K562 (cell line): ENCODE data around the gene DCUN1D2. TPM values are rescaled to one million over a fixed set of nuclear protein-coding genes. Genes with fewer than 3 reads are reported as not detected.

Experiments
- ATAC-seq: fragments of 200-7000 bp; cut with Tn5 transposase; 3 replicates; pipeline ENCODE4 v1.9.1; 2020; ENCODE audit warnings: moderate library complexity
- BruUV-seq: library from RNA; stranded (reverse); fragments of 400-500 nt; replicated peaks from 2 replicates; lab custom pipeline; 2021; lab: Mats Ljungman, UMichigan
- CTCF ChIA-PET: fragments of 300-600 bp; formaldehyde crosslinking; extraction: SDS; loops from one replicate; lab custom pipeline; 2021; ENCODE audit warnings: low intra/inter-chr PET ratio; lab: Yijun Ruan, JAX
- POLR2A ChIA-PET: fragments of 300-600, 350-650 bp; sonication (Branson Sonifier 250); formaldehyde crosslinking; extraction: SDS; loops from one replicate; lab custom pipeline; 2021; ENCODE audit warnings: antibody characterized with exemption, inconsistent platforms; lab: Yijun Ruan, JAX
- DNase-seq, 4 experiments: peaks; one replicate each; pipeline versions ENCODE4 v3.0.0 to v3.0.0-alpha.2; 2011 to 2018; ENCODE audit warnings: low spot score in 3 of 4, mixed read lengths in 3 of 4; ENCODE audit errors: extremely low read depth in 1 of 4
- FAIRE-seq: peaks from 2 replicates; lab custom pipeline; 2011; peaks lifted over from hg19 to GRCh38; lab: Jason Lieb, UNC
- H2AFZ ChIP-seq: 2 replicates; pipeline ENCODE4 v1.6.0; 2011; ENCODE audit warnings: low read depth, low read length, control low read depth, inconsistent platforms
- H3K27ac ChIP-seq: fragments of 200-600 bp; 3 replicates; pipeline ENCODE4 v1.8.0; 2011; ENCODE audit warnings: low read depth, mild to moderate bottlenecking, control low read depth, inconsistent platforms, low read length, moderate library complexity, mixed read lengths; ENCODE audit errors: extremely low read depth
- H3K27me3 ChIP-seq, 2 experiments: fragments of 300-600 bp in 1 of 2; 2 replicates in 1 of 2; 3 replicates in 1 of 2; pipeline versions ENCODE4 v1.6.0 to v1.8.0; 2011; ENCODE audit warnings: inconsistent platforms in 2 of 2, low read length in 2 of 2, mild to moderate bottlenecking in 1 of 2, mixed read lengths in 1 of 2, moderate library complexity in 1 of 2; ENCODE audit not compliant: control insufficient read depth in 2 of 2, insufficient read depth in 2 of 2
- H3K36me3 ChIP-seq: fragments of 300-600 bp; 3 replicates; pipeline ENCODE4 v1.8.0; 2011; ENCODE audit warnings: mild to moderate bottlenecking, low read length, inconsistent platforms; ENCODE audit not compliant: control insufficient read depth, insufficient read depth
- H3K4me1 ChIP-seq, 2 experiments: fragments of 200-600 bp in 1 of 2; replicated peaks in 1 of 2; 2 replicates in 1 of 2; 3 replicates in 1 of 2; pipeline versions ENCODE4 v1.5.1 to v1.8.0; 2011; ENCODE audit warnings: inconsistent platforms in 2 of 2, low read length in 2 of 2, mild to moderate bottlenecking in 1 of 2, mixed read lengths in 1 of 2, moderate library complexity in 1 of 2; ENCODE audit not compliant: control insufficient read depth in 2 of 2, insufficient read depth in 2 of 2
- H3K4me2 ChIP-seq: 2 replicates; pipeline ENCODE4 v1.6.1; 2011; ENCODE audit warnings: low read length, control low read depth, inconsistent platforms, mixed read lengths; ENCODE audit not compliant: insufficient read depth
- H3K4me3 ChIP-seq: fragments of 200-600 bp; sonication (generic), shearing (Covaris generic); 2 replicates; pipeline ENCODE4 v1.5.1; 2016; ENCODE audit warnings: control low read depth, inconsistent platforms
- H3K79me2 ChIP-seq: fragments of 200-600 bp; 3 replicates; pipeline ENCODE4 v1.8.0; 2011; ENCODE audit warnings: low read length, inconsistent platforms; ENCODE audit not compliant: control insufficient read depth, insufficient read depth
- H3K9ac ChIP-seq, 2 experiments: 2 replicates each; pipeline versions ENCODE4 v1.6.0 to v1.6.1; 2011; ENCODE audit warnings: low read depth in 2 of 2, low read length in 2 of 2, control low read depth in 1 of 2, inconsistent platforms in 1 of 2, mild to moderate bottlenecking in 1 of 2, mixed read lengths in 1 of 2; ENCODE audit not compliant: insufficient read depth in 1 of 2
- H3K9me1 ChIP-seq: one replicate; pipeline ENCODE4 v1.6.0; 2011; ENCODE audit warnings: inconsistent platforms, mild to moderate bottlenecking, low read length, moderate library complexity; ENCODE audit not compliant: control insufficient read depth, insufficient read depth
- H3K9me3 ChIP-seq: replicated peaks from 2 replicates; pipeline ENCODE4 v1.5.1; 2011; ENCODE audit warnings: low read depth, low read length, inconsistent platforms; ENCODE audit not compliant: control insufficient read depth, insufficient read depth
- H4K20me1 ChIP-seq: replicated peaks from 2 replicates; pipeline ENCODE4 v1.6.1; 2011; ENCODE audit warnings: low read length, inconsistent platforms, mixed read lengths; ENCODE audit not compliant: control insufficient read depth, insufficient read depth
- CBX3 ChIP-seq, 2 experiments: IDR thresholded peaks; 1 replicate in 1 of 2; 2 replicates in 1 of 2; pipeline ENCODE4 v1.6.1; 2012; ENCODE audit warnings: inconsistent platforms in 2 of 2, low read length in 2 of 2, borderline replicate concordance in 1 of 2, control low read depth in 1 of 2
- DDX20 ChIP-seq: fragments of 450-650 bp; IDR thresholded peaks from 2 replicates; pipeline ENCODE4 v1.6.1; 2016; ENCODE audit warnings: missing genetic modification characterization, low read depth, mild to moderate bottlenecking, missing compliant biosample characterization, moderate library complexity
- HBP1 ChIP-seq: fragments of 450-650 bp; formaldehyde crosslinking; IDR thresholded peaks from 2 replicates; pipeline ENCODE4 v1.4.0; 2022; ENCODE audit warnings: missing genetic modification characterization
- JUNB ChIP-seq: fragments of 450-650 bp; formaldehyde crosslinking; conservative IDR thresholded peaks from 2 replicates; pipeline ENCODE4 v1.4.0; 2020; ENCODE audit warnings: mild to moderate bottlenecking
- JUND ChIP-seq, 2 experiments: IDR thresholded peaks; 2 replicates in 1 of 2; 3 replicates in 1 of 2; pipeline ENCODE4 v1.6.1; 2011; ENCODE audit warnings: borderline replicate concordance in 2 of 2, low read depth in 2 of 2, low read length in 2 of 2, improper control_type of control experiment in 1 of 2, missing biosample characterization in 1 of 2, missing genetic modification characterization in 1 of 2, missing genetic modification reagents in 1 of 2
- KDM4B ChIP-seq, 2 experiments: fragments of 450-650 bp in 1 of 2; sonication (generic) in 1 of 2; IDR thresholded peaks; 2 replicates each; pipeline ENCODE4 v1.6.1; 2016 to 2017; ENCODE audit warnings: borderline replicate concordance in 2 of 2, antibody characterized with exemption in 1 of 2, low read depth in 1 of 2, mild to moderate bottlenecking in 1 of 2
- MCM3 ChIP-seq: fragments of 450-650 bp; IDR thresholded peaks from 2 replicates; pipeline ENCODE4 v1.6.1; 2016
- XRCC4 ChIP-seq: IDR thresholded peaks from one replicate; pipeline ENCODE4 v1.6.1; 2011; ENCODE audit not compliant: insufficient read depth, insufficient read length; ENCODE audit errors: extremely low read depth
- ZNF197 ChIP-seq: fragments of 200-800 bp; sonication (Bioruptor generic); IDR thresholded peaks from 2 replicates; pipeline ENCODE4 v1.6.1; 2016; ENCODE audit warnings: low read depth, missing genetic modification characterization, missing compliant biosample characterization
- ZNF354B ChIP-seq: fragments of 250-450 bp; sonication (Bioruptor Pico); IDR thresholded peaks from 2 replicates; pipeline ENCODE4 v1.4.0; 2020
- WGBS: fragments of 100-300 bp; shearing (Covaris generic); methylation state at CpG from one replicate; pipeline ENCODE4 v1.1.6; 2016; ENCODE audit warnings: low coverage, mixed read lengths; ENCODE audit not compliant: insufficient coverage; ENCODE audit errors: missing lambda C conversion rate; 5-methylcytosine and 5-hydroxymethylcytosine counted together
- in situ Hi-C: fragments of 300-500 bp; cut with MboI; formaldehyde crosslinking; loops from 4 replicates; pipeline ENCODE4 v1.15.0; 2018; ENCODE audit warnings: inconsistent platforms, mixed read lengths
- intact Hi-C: fragments of 100-400 bp; cut with micrococcal nuclease; formaldehyde crosslinking; loops from 2 replicates; pipeline ENCODE4 v1.14.2; 2022
- polyA plus RNA-seq, 8 experiments: library from polyadenylated mRNA; depleted of rRNA in 4 of 8; stranded (reverse) in 5 of 8; unstranded in 3 of 8; fragments of >200 nt; fragmentation: Nextera tagmentation in 2 of 8; fragmentation: Illumina TruSeq in 1 of 8; extraction: Ambion mirVana in 2 of 8; extraction: Trizol in 1 of 8; gene quantifications; 2 replicates each; pipeline versions ENCODE4 v1.2.1 to v1.2.3, GENCODE V29; 2011 to 2014; ENCODE audit warnings: inconsistent platforms in 1 of 8, missing spikeins in 1 of 8
- total RNA-seq, 7 experiments: library from RNA; depleted of rRNA in 6 of 7; stranded (reverse); fragments of >200 nt in 6 of 7; fragmentation: Illumina TruSeq in 2 of 7; extraction: Trizol in 2 of 7; gene quantifications; 2 replicates each; pipeline versions ENCODE4 v1.2.1 to v1.2.3, GENCODE V29; 2011 to 2021; ENCODE audit warnings: low replicate concordance in 1 of 7
- TF ChIP-seq, protein P1 (sequence below): fragments of 450-650 bp; IDR thresholded peaks from 2 replicates; pipeline ENCODE4 v1.7.1; 2018; ENCODE audit warnings: mild to moderate bottlenecking, low read depth; ENCODE audit not compliant: partially characterized antibody
- TF ChIP-seq, protein P2 (sequence below): fragments of 250-450 bp; sonication (Bioruptor Pico); IDR thresholded peaks from 2 replicates; pipeline ENCODE4 v1.8.0; 2022; ENCODE audit warnings: moderate library complexity, mild to moderate bottlenecking, inconsistent platforms

DCUN1D2 gene
- total and polyA plus RNA-seq, 9 of the 15 experiments (the other 6 are each of a cell fraction or from before 2014, with no cell fraction given) = 2.1 to 16.8 (median 11.1) TPM

- no peak overlapping the region for H3K4me3 ChIP-seq
- DNase-seq = no peak
- peaks cover 37% of the 10 kb centered on the region; the same call in 2 of the 3 replicates for H3K36me3 ChIP-seq
- ATAC-seq = no peak
- in situ Hi-C loops (no loop called here), intact Hi-C loops (no loop called here)
- no peak overlapping the region for H3K9ac ChIP-seq
- no peaks in the 10 kb centered on the region for H4K20me1 ChIP-seq
- BruUV-seq = no TSS peak
- H3K27me3 ChIP-seq = no peaks in the 10 kb centered on the region
- no peak overlapping the region for H3K27ac ChIP-seq
- no peaks in the 10 kb centered on the region for H3K4me1 ChIP-seq
- 96% methylated on average over 10 of the region's 10 CpGs for WGBS
- ChIA-PET CTCF (no interaction called here), POLR2A (interaction anchor here (0.7 kb wide), 1 partner anchor 268 kb away, joined by 3 read pairs; no protein-coding TSS in a partner anchor)
- no peaks in the 10 kb centered on the region; the same call in 2 of the 3 replicates for H3K79me2 ChIP-seq
- no peaks in the 10 kb centered on the region for H3K9me1 ChIP-seq
- TF ChIP-seq KDM4B (IDR thresholded peaks at IDR 0.05; ENCODE audit: borderline replicate concordance in 2 of 2, low read depth in 1 of 2) (no peak), DDX20 (tag) (no peak), XRCC4 (no peak), CBX3 (IDR thresholded peaks at IDR 0.05; ENCODE audit: borderline replicate concordance in 1 of 2, low read length in 2 of 2) (no peak), JUND (IDR thresholded peaks at IDR 0.05; ENCODE audit: borderline replicate concordance, low read depth, low read length) (no peak), JUND (tag; IDR thresholded peaks at IDR 0.05; ENCODE audit: borderline replicate concordance, low read depth, low read length) (no peak), ZNF354B (no peak), HBP1 (CRISPR knock-in tag) (no peak), JUNB (no peak), ZNF197 (CRISPR knock-in tag) (no peak), MCM3 (no peak)
- TF ChIP-seq, protein P1, sequence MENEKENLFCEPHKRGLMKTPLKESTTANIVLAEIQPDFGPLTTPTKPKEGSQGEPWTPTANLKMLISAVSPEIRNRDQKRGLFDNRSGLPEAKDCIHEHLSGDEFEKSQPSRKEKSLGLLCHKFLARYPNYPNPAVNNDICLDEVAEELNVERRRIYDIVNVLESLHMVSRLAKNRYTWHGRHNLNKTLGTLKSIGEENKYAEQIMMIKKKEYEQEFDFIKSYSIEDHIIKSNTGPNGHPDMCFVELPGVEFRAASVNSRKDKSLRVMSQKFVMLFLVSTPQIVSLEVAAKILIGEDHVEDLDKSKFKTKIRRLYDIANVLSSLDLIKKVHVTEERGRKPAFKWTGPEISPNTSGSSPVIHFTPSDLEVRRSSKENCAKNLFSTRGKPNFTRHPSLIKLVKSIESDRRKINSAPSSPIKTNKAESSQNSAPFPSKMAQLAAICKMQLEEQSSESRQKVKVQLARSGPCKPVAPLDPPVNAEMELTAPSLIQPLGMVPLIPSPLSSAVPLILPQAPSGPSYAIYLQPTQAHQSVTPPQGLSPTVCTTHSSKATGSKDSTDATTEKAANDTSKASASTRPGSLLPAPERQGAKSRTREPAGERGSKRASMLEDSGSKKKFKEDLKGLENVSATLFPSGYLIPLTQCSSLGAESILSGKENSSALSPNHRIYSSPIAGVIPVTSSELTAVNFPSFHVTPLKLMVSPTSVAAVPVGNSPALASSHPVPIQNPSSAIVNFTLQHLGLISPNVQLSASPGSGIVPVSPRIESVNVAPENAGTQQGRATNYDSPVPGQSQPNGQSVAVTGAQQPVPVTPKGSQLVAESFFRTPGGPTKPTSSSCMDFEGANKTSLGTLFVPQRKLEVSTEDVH = no peak
- TF ChIP-seq, protein P2, sequence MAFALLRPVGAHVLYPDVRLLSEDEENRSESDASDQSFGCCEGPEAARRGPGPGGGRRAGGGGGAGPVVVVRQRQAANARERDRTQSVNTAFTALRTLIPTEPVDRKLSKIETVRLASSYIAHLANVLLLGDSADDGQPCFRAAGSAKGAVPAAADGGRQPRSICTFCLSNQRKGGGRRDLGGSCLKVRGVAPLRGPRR (CRISPR knock-in tag) = no peak
- H3K4me2 ChIP-seq = no peak overlapping the region
- FAIRE-seq = no peak
- H2AFZ ChIP-seq = no peak overlapping the region
- H3K9me3 ChIP-seq = no peaks in the 10 kb centered on the region
Measured at GRCh38 chr13:113470073-113470472, 20.4 kb downstream of the DCUN1D2 start.
